ENCODE results near the gene ANTXRL. TPM values are rescaled to one million over a fixed set of nuclear protein-coding genes. Genes with fewer than 3 reads are reported as not detected.
"Not testable (repeated sequence)": the region's sequence is repeated elsewhere in the genome, so short reads cannot be mapped to it uniquely, and the experiment has no call there.

ANTXRL gene
- total RNA-seq, 1 donor from 2014 or later, result not detected

DNA sequence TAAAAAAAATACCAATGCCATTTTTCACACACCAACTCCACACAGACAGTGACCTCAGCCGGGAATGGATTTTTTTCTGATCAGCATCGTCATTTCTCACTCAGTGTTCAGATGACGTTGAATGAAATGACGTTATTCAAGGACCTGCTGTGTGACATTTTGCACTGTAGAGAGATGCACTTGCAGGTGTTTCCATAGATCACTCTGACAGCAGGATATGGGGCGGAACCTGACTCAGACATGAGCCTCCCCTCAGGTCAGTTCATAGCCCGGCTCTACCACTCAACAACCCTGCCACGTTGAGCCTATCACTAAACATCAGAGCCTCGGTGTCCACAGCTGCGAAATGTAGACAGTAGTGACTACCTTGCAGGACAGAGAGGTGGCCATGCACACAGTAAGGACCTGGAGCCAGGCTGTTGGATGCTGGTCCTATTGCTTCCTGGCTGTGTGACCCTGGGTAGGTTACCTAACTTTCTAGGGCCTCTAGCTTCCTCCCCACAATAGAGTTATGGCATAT is 41.4 kb upstream of the ANTXRL start:
- intact Hi-C loops (cut with DNase I), result no loop called here
- Histone ChIP-seq H3K4me3 (no peak overlapping the region), H3K27me3 (no peaks in the 10 kb centered on the region), H3K27ac (no peak overlapping the region), H3K4me1 (peaks cover 0 to 3% of the 10 kb centered on the region in 2 donors), H3K9me3 (peaks cover 0 to 4% of the 10 kb centered on the region in 2 donors), H3K36me3 (no peaks in the 10 kb centered on the region)
- peak in 1 of 2 donors; percentile 41 for DNase-seq (ENCODE audit: low spot score in 2 of 2)
- no peak for TF ChIP-seq CTCF (IDR thresholded peaks at IDR 0.05)

GRCh38 chr10:46246400-46247180 is 40.2 kb upstream of the ANTXRL start:
- DNase-seq (ENCODE audit: low spot score in 2 of 2), result peak in 1 of 2 donors; percentile 43
- H3K27ac ChIP-seq, H3K4me1 ChIP-seq: not testable (repeated sequence)

DNA sequence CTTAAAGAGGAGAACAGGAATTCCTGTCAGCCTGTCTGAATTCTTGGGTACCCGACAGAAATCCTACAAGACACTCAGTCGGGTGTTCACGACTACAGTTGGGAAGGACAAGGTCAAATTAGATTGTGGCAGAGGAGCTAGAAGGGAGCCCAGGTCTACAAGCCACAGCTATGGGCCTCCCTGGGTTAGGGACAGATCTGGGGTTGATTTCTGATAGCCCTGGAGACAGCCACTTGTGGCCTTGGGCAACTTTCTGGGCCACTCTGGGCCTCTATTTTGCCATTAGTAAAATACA is 39.7 kb upstream of the ANTXRL start:
- intact Hi-C loops (cut with DNase I), result no loop called here
- no peaks in the 10 kb centered on the region for H3K9me3 ChIP-seq
- H3K4me3 ChIP-seq, result no peak overlapping the region
- no peak for TF ChIP-seq CTCF (IDR thresholded peaks at IDR 0.05)
- H3K27ac ChIP-seq, result no peak overlapping the region
- DNase-seq (ENCODE audit: low spot score in 2 of 2), result no peak
- peaks cover 0 to 3% of the 10 kb centered on the region in 2 donors for H3K4me1 ChIP-seq
- H3K36me3 ChIP-seq, result no peaks in the 10 kb centered on the region
- H3K27me3 ChIP-seq, result no peaks in the 10 kb centered on the region

More at GRCh38 chr10:46246400-46247180, 40.2 kb upstream of the ANTXRL start:
- H3K9me3 ChIP-seq; H3K36me3 ChIP-seq; H3K4me3 ChIP-seq; H3K27me3 ChIP-seq; intact Hi-C loops (cut with DNase I): not testable (repeated sequence)

- H3K9me3 ChIP-seq, result no peaks in the 10 kb centered on the region
- no peak for TF ChIP-seq CTCF (IDR thresholded peaks at IDR 0.05)
- H3K4me1 ChIP-seq, result peaks cover 0 to 3% of the 10 kb centered on the region in 2 donors
- H3K27me3 ChIP-seq, result no peaks in the 10 kb centered on the region
- H3K27ac ChIP-seq, result no peak overlapping the region
- intact Hi-C loops (cut with DNase I), result no loop called here
- H3K4me3 ChIP-seq, result no peak overlapping the region
- peak in 1 of 2 donors; percentile 55 for DNase-seq (ENCODE audit: low spot score in 2 of 2)
- H3K36me3 ChIP-seq, result no peaks in the 10 kb centered on the region
Measured at GRCh38 chr10:46247808-46248569, 38.8 kb upstream of the ANTXRL start.

DNA sequence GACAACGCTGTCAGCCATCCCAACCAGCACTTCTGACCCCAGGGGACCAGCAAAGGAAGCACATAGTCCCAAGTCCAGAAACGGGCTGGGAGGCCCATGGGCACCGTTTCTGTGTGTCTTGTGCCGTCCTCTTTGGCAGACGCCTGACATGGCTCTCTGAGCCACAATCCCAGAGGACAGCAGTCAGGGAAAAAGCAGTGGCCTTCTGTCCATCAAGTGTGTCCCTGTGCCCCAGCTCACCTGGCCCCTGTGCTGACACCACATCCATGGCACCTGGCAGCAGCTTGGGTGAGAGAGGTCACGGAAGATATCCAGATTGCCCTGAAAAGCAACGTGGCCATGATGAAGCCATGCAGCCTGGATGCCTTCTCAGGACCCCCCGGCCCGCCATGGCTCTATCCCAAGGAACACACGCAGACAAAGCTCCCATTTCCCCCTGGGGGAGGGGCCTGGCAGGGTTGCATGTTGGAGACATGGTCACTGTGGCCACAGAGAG is 38.1 kb upstream of the ANTXRL start:
- Histone ChIP-seq H3K9me3 (no peaks in the 10 kb centered on the region), H3K27ac (no peak overlapping the region)
- intact Hi-C loops (cut with DNase I), result no loop called here

GRCh38 chr10:46249617-46250344 is 37.0 kb upstream of the ANTXRL start:
- DNase-seq (ENCODE audit: low spot score in 2 of 2); H3K27me3 ChIP-seq; H3K9me3 ChIP-seq; H3K36me3 ChIP-seq; H3K27ac ChIP-seq; H3K4me3 ChIP-seq; intact Hi-C loops (cut with DNase I); H3K4me1 ChIP-seq: not testable (repeated sequence)

More for the DNA sequence above, 38.1 kb upstream of the ANTXRL start:
- Histone ChIP-seq H3K27me3 (no peaks in the 10 kb centered on the region), H3K4me1 (peaks cover 0 to 3% of the 10 kb centered on the region in 2 donors), H3K4me3 (no peak overlapping the region), H3K36me3 (no peaks in the 10 kb centered on the region)
- peak in 1 of 2 donors; percentile 56 for DNase-seq (ENCODE audit: low spot score in 2 of 2)
- TF ChIP-seq CTCF (IDR thresholded peaks at IDR 0.05), result no peak
